HG03108 (cell line): ENCODE results near the gene CSTF3.
"Not testable (repeated sequence)": the region's sequence is repeated elsewhere in the genome, so short reads cannot be mapped to it uniquely, and the experiment has no call there.

Experiments used
- ATAC-seq: cut with Tn5 transposase; IDR thresholded peaks from one replicate; pipeline ENCODE4 v1.9.1; 2021; ENCODE audit warnings: moderate library complexity; ENCODE audit not compliant: unreplicated experiment

CSTF3 gene

DNA sequence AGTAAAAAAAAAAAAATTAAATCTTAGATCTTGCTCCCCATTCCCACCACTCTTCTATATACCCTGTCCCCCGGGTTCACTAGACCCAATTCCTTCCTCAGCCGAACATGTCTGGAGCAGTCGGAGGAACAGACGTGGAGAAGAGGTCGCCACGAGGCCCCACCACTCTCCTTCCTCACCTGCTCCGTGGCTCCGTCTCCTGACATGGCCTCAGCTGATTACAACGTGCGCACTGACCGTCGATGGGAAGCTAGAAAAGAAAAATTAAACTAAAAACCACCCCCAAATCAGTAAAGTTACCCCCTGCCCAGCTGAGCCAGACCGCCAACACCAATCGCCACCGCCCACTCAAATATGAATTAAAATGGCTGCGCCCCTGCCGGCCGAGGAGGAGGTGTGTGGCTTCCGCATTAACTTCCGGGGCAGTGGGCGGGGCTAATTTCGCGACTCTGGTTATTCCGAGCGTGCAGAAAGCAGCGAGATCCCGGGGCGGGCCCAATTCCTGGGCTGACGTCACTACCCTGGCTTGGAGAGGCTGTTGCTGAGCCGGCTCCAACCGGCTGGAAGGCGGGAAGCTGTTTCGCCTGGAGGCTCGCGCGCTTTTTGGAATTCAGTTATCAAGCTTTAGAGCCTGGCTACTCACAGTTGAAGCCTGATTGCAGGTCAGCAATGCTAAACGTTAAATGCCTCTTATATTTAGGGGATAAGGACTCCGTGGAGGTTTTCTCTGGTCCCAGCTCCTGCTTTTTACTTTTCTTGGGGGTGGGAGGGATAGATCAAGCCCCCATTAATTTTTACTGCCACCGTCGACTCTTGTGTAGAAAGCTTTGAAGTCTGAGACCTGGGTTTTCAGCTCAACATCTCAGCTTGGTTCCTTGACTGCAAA, at the start of gene CSTF3:
CSTF3 (minus strand) TSS at position 361 of the 886 bp plus-strand sequence; CDS start at position 206, 155 bp downstream.
- ATAC-seq, result peak; percentile 90

DNA sequence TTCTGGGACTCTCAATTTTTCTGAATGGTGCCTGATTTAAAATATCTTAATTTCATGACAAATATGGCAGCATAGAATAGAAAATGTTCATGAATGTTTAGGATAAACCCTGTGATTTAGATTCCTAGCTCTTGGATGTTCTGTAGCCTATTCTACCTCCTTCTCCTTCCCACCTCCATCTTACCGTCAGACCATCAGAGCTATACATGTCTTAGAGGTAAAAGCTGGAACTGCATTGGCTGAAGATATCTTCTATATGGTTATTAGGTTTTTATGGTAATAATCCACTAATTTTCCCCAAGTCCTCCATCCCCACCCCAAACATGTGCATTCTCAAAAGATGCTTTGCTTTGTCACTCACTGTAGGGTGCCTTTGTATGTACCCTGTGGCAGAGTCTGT, 46.9 kb upstream of the CSTF3 start:
- ATAC-seq, result no peak

DNA sequence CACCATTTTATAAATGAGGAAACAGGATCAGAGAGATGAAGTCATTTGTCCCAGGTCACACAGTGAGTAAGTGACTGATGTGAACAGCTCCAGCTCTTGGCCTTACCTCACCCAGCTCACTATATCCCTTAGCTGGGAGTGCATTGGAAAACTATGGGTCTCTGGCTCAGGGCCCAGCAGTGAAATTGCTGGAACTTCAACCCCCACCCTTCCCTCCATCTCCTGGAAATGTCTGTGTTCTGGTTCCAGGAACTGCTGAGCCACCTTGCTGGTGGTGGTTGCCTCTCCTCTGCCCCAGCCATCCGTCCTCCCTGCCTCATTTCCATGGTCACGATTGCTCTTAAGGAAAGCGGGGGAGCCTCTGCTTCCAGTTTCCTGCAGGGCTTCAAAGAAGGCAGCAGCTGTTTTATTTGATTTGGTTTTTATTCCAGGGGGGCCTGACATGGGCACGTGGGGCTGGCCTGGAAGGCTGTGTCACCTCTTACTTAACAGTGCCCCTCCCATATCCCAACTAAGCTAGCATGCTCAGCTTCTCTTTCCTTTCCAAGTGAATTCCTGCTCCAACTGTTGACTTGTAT, 46.2 kb upstream of the CSTF3 start:
- no peak for ATAC-seq

DNA sequence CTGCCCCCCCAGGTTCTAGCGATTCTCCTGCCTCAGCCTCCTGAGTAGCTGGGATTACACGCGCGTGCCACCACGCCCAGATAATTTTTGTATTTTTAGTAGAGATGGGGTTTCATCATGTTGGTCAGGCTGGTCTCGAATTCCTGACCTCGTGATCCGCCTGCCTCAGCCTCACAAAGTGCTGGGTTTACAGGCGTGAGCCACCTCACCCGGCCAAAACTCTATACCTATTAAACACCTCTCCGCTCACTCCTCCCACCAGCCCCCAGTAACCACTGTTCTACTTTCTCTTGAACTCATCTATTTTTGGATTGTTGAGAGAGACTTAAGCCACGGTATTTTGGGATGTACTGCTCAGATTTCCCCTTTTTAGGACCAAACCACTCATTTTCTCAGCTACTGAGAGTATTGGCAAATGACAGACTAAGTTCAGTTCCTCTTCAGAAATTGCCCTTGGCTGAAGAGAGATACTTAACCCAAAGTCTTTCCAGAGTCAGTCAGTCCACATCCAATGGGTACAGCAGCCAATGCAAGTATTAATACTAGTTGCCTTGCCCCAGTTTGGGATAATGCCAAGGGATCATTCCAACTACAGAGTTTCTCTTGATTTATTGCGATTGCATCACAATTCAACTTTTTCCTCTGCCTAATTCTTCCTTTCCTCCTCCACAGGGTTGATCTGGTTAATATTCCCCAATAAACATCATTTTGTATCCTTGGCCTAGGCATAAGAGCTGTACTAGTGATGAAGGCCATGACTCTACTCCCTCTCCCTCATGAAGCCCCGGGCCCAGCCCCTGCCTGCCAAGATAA, 36.8 kb upstream of the CSTF3 start:
- no peak for ATAC-seq

DNA sequence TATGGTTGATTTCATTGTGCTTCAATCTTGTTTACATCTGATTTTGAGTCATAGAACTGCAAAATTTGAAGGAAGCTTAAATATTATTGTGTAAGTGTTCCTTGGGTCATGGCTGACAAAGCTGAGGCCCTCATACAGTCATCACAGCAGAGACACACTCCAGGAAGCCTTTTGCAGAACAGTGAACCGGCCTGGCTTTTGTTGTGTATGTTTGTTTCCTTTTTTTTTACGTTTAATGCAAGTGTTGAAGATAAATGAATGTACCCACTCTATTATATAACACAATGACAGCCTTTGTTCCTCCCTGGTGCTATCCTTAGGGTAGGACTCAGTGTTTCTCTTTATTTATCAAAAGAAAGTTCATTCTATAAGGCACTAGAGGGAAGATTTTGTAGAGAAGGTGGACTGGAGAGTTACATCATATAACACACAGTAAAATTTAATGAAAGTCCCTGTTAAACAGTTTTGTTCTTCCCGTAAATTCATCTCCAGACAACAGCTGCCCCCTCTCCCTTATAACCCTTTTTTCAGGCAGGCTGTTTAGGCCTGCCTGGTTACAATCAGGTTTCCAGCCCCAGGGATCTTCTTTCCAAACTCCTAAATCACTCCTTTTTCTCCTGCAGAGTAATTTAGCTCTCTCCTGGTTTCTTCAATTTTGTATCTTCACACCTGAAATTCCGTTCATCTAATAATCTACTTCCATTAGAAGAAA, 34.3 kb upstream of the CSTF3 start:
- ATAC-seq, result no peak

DNA sequence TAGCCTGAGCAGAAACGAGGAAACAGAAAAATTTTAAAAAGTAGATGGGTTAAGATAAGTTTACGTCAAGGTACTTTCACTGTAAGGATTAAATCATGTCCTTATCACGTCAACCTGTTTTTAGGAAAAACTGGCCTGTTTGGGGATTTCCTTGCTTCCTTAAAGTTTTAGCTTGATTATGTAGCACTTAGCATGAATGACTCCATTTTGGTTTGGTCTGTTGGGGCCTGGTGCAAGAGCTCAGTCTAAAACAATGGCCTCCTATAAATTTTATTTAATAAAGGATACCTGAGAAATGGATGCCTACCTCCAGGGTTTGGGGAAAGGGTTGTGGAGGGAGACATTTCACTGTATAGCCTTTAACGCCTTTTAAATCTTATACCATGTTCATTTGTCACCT, 33.2 kb upstream of the CSTF3 start:
- no peak for ATAC-seq

DNA sequence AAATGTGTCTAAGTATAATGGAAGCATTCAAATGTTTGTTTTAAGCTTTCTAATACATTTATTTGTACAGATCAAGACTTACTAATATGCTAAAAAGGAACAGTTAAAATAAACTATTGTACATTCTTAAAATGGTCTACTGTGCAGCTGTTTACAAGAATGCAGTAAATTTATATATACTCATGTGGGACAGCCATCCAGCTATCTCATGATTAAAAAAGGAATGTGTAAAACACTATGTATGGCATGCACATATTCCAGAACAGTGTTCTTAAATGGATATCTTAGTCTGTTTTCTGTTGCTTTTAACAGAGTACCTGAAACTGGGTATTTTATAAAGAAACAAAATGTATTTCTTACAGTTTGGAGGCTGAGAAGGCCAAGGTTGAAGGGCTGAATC, 30.2 kb upstream of the CSTF3 start:
- no peak for ATAC-seq

DNA sequence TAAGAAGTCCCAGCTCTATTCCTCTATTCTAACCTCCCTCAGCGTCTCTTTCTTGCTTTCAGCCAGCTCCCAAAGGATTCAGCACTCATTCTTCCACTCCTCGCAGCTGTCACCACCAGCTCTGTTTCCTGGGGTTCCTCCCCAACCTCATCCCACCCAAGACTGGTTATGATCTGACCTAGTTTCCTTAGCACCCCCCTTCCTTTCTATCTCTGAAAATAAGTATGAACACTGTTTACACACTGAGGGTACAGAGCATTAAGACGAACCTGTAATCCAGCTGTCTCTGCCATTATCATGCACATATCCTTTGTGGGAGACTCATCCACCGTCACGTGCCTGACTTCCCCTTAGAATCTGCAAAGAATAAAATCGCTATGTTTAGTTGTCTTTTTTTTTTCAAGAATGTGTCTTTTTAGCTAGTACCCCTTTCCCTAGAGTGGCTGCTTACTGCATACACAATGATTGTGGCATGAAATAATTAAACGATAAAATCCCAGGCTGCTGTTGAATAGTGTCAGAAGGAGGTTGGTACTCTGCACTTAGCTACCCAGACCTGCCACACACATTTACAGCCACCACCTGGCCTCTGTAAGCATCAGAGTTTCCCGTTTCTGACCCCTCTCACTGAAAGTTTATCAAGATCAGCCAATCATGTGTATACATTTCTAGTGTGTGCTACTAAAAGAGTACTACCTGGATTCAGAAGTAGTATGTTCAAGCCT, 26.9 kb upstream of the CSTF3 start:
- no peak for ATAC-seq

DNA sequence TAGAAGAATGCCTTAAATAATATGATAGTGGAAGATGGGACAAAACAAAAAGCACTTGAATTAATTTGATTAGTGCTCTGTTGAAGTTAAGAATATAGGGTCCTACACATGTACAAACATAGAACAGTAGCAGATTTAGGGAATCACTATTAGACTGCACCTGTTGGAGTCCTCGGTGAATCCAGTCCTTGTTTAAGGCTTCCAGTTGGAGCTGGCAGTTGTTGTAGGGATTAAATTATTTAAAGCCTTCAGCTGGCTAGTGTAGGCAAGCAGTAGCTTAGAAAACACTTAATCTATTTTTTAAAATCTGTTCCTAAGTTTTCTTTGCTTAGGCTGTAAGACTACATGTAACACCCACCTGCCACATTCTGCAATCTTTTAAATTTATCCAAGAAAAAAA, 24.5 kb upstream of the CSTF3 start:
- no peak for ATAC-seq

DNA sequence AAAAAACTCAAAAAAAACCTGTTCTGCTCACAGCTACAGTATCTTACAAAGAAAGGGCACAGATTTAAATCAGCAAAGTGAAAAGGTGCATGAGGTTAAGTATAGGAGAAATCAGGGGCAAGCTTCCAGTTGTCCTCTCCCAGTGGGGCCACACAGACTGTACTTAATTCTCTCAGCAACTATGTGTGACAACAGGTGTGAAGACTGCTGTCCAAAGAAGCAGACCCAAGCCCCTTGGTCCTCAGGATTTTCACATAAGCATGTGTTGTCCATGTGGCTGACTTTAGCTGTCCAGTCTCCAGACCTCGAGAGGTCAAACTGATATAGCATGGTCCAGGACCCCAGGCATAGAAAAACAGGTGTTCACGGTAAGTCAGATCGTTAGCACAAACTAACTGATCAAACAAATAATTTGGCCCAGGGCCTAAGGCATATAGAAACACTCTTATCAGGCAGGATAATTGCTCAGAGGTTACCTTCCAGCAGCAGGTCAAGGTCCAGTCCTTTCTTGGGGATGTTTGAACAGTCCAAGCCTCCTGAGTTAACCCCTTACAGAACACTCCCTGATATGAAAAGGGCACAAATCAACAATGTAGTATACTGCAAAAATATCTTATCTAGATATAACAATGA, 21.1 kb upstream of the CSTF3 start:
- no peak for ATAC-seq

DNA sequence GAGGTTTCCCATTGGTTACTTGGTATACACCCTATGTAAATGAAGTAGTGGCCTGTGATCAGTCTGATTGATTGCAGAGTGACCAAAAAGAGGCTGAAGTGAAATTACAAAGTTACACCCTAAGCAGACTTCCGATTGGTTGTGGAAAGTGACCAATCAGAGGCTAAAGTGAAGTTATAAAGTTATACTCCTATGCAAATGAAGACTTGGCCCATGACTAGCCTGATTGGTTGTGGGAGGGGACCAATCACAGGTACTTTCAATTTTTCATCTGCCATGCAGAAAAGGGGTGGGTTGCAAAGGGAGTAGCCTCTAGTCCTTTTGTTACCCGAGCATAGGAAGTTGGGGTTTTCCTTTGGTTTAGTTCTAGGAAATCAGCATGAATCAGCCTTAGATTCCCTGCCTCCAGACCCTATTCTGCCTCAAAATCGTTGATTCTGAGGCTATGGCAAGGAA, 18.1 kb upstream of the CSTF3 start:
- ATAC-seq, result no peak

DNA sequence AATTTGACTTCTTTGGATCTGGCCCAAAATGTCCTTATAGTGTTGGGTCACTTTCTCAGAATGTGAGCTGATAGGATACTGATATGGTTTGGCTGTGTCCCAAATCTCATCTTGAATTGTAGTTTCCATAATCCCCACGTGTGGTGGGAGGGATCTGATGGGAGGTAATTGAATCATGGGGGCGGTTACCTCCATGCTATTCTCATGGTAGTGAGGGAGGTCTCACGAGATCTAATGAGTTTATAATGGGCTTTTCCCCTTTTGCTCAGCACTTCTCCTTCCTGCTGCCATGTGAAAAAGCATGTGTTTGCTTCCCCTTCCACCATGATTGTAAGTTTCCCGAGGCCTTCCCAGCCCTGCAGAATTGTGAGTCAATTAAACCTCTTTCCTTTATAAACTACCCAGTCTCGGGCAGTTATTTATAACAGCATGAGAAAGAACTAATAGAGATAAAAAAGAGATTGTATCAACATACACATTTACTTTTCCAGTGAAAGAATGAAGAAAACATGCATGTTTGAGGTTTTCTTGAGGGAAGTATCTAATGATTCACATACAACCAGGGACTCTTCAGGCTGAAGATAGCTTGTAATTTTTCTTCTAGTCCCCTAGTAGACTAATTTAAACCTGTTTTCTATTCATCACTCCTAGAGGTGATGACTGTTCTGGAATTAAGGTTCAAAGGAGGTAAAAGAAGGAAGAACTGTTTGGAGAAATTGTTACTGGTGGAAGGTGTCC, 17.3 kb upstream of the CSTF3 start:
- ATAC-seq, result no peak

DNA sequence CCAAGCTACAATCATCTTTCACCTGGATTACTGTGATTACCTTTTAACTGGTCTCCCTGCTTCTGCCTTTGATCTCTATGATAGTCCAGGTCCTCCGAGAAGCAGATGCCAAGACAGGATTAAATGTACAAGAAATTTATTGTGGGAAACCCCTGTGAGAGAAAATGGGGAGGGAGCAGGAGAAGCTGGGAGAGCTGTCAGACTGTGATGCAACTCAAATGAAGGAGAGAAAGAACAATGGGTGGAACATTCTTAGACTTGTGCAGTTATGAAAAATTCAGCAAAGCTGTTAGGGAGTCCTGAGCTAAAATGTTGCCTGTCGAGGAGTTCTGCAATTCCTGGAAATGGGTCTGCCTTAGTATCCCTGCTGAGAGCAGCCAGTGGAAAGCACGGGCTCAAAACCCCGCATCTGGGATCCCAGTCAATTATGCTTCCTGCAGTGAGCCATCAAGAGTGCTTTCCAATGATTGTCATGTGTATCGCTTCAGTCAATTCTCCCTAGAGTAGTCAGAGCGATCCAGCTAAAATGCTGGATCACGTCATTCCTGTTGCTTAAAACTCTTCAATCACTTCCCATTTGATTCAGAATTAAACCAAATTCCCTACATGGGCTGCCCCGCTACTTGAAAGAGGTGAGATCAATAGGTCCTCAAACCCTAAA, 16.5 kb upstream of the CSTF3 start:
- no peak for ATAC-seq

DNA sequence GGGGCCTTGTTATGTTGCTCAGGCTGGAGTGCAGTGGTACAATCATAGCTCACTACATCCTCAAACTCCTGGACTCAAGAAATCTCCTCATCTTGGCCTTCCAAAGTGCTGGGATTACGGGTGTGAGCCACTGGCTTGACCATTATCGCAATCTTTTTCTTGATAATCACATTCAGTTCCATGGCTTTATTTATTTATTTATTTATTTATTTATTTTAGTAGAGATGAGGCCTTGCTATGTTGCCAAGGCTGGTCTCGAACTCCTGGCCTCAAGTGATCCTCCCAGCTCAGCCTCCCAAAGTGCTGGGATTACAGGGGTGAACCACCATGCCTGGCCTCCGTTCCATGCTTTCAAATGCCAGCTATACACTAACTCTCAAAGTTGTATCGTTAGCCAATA, 15.5 kb upstream of the CSTF3 start:
- not testable (repeated sequence) for ATAC-seq

DNA sequence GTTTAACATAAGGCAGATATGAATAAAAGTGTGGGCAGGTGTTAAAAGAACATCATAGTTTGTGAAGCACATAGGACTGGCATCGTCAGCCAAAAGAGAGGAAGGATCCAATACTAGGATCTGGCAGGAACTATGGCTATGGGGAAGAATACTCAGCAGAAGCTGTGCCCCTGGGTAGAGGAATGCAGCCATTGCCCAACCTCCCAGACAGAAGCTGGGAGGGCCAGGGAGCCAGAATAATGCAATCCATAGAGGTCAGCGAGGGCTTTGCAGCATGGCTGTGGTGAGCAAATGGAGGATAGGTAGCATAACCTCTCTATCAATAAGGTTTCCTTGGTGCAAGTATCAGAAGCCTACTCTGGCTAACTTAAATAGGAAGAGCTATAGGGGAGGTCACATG, 11.7 kb upstream of the CSTF3 start:
- ATAC-seq, result no peak

DNA sequence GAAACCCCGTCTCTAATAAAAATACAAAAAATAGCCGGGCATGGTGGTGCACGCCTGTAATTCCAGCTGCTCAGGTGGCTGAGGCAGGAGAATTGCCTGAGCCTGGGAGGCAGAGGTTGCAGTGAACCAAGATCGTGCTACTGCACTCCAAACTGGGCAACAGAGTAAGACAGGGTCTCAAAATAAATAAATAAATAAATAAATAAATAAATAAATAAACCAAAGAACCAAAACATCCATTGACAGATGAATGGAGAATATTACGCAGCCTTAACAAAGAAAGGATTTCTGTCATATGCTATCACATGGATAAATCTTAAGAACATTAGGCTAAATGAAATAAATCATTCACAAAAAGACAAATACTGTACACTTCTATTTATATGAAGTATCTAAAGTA, 11.1 kb upstream of the CSTF3 start:
- ATAC-seq, result no peak

DNA sequence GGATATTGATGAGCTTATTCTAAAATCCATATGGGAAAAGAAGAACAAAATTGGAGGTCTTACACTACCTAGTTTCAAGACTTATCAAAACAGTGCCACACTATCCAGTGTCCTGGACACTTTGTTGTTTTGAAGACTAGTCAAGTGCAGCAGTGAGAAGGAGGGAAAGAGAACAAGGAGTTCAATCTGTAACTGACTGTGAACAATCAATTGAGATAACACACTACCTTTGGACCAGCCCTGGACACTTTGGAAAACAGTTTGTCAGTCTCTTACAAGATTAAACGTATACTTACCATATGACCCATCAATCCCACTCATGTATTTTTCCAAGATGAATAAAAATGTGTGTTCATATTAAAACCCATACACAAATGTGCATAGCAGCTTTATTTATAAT, 10.0 kb upstream of the CSTF3 start:
- ATAC-seq, result no peak

DNA sequence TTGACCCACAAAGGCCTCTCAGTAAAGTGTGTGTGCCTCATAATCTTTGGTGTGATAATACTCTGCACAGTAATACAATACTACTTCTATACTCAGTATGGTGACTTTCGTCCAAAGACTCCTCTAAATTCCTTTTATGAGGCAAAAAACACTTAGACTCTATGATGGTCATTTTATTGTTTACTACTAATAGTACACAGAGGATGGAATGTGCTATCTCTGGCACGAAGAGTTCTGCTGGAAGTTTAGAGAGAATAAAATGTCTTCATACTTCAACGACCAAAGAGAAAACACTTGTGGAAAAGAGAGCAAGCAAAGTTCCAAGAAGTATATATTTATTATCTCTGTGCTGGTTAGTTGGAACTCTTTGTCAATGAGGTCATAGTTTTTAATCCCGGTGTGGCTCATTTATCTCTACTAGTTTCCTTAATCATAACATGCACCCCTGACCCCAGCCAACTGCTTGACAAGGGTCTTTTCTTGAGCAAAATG, 7.5 kb upstream of the CSTF3 start:
- ATAC-seq, result no peak

DNA sequence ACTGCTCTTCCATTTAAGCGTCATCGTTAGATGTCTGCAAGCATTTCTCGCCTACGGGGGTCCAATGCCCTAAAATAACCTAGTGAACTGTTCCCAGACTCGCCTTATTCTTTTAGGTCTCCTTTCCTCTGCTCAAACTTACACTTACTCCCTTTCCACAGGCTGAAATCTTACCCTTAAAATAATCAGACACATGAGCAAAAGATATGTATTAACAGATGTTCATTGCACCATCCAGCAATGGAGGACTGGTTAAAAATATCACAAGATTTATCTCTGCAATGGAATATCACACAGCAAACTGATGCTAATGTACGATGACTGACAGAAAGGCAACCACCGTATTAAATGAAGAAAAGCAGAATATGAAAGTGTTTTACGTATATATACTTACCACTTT, 1.6 kb upstream of the CSTF3 start:
- ATAC-seq, result no peak
